HCT116 (cell line): ENCODE data around the gene TAAR8. TPM values are rescaled to one million over a fixed set of nuclear protein-coding genes. Genes with fewer than 3 reads are reported as not detected.

Experiments
- ATAC-seq: fragments of 200-7000 bp; cut with Tn5 transposase; 2 replicates; pipeline ENCODE4 v1.9.1; 2020; ENCODE audit warnings: mild to moderate bottlenecking, moderate library complexity
- BruUV-seq: library from RNA; stranded (reverse); fragments of 400-500 nt; replicated peaks from 2 replicates; lab custom pipeline; 2021; lab: Mats Ljungman, UMichigan
- CTCF ChIA-PET: fragments of 300-600 bp; sonication (Branson Sonifier 250); formaldehyde crosslinking; loops from one replicate; lab custom pipeline; 2021; ENCODE audit warnings: antibody characterized with exemption; lab: Charles Lee
- POLR2A ChIA-PET: fragments of 300-600, 350-600 bp; sonication (Branson Sonifier 250); formaldehyde crosslinking; loops from one replicate; lab custom pipeline; 2021; ENCODE audit warnings: antibody characterized with exemption; lab: Charles Lee
- RAD21 ChIA-PET, 2 experiments: fragments of 300-600 bp; sonication (Branson Sonifier 250); formaldehyde crosslinking; loops; one replicate each; lab custom pipeline; 2023; ENCODE audit warnings: low total read pairs in 2 of 2; ENCODE audit not compliant: uncharacterized antibody in 2 of 2, unreplicated experiment in 2 of 2, low non-redundant PET in 1 of 2; lab: Charles Lee
- DNase-seq: peaks from one replicate; pipeline ENCODE4 v3.0.0-alpha.2; 2010; ENCODE audit warnings: low read depth, low spot score
- H2AFZ ChIP-seq: fragments of 200-600 bp; shearing (Covaris generic), sonication (generic); 2 replicates; pipeline ENCODE4 v1.6.1; 2017; ENCODE audit warnings: low read depth, mixed run types, mixed read lengths, antibody characterized with exemption, low read length; ENCODE audit not compliant: poor library complexity, severe bottlenecking
- H3K27ac ChIP-seq: 2 replicates; pipeline ENCODE4 v1.5.1; 2012; ENCODE audit warnings: low read depth, low read length
- H3K27me3 ChIP-seq: fragments of 200-600 bp; sonication (generic); 2 replicates; pipeline ENCODE4 v1.6.1; 2016; ENCODE audit warnings: mixed run types, low read length, mixed read lengths; ENCODE audit not compliant: insufficient read depth
- H3K36me3 ChIP-seq, 2 experiments: fragments of 200-500 bp in 1 of 2; fragments of 200-600 bp in 1 of 2; sonication (Bioruptor generic) in 1 of 2; sonication (generic) in 1 of 2; 2 replicates each; pipeline versions ENCODE4 v1.5.1 to v1.6.1; 2014 to 2016; ENCODE audit warnings: low read length in 2 of 2, inconsistent platforms in 1 of 2, mixed read lengths in 1 of 2, mixed run types in 1 of 2; ENCODE audit not compliant: insufficient read depth in 2 of 2, control insufficient read depth in 1 of 2
- H3K4me1 ChIP-seq, 2 experiments: fragments of 200-600 bp in 1 of 2; sonication (generic) in 1 of 2; 2 replicates each; pipeline versions ENCODE4 v1.5.1 to v1.6.1; 2012 to 2017; ENCODE audit warnings: low read length in 2 of 2, inconsistent platforms in 1 of 2, mild to moderate bottlenecking in 1 of 2, mixed read lengths in 1 of 2, mixed run types in 1 of 2, moderate library complexity in 1 of 2; ENCODE audit not compliant: insufficient read depth in 2 of 2, control insufficient read depth in 1 of 2
- H3K4me2 ChIP-seq: fragments of 200-600 bp; sonication (generic); 2 replicates; pipeline ENCODE4 v1.6.1; 2017; ENCODE audit warnings: mixed run types, low read length, mixed read lengths
- H3K4me3 ChIP-seq, 2 experiments: fragments of 200-600 bp in 1 of 2; sonication (generic) in 1 of 2; replicated peaks in 1 of 2; 2 replicates each; pipeline ENCODE4 v1.5.1; 2011 to 2016; ENCODE audit warnings: low read length in 2 of 2, control low read depth in 1 of 2, low read depth in 1 of 2, mild to moderate bottlenecking in 1 of 2, mixed read lengths in 1 of 2, mixed run types in 1 of 2
- H3K79me2 ChIP-seq: fragments of 200-600 bp; sonication (generic); 2 replicates; pipeline ENCODE4 v1.6.1; 2017; ENCODE audit warnings: mild to moderate bottlenecking, mixed run types, low read length, moderate library complexity, mixed read lengths; ENCODE audit not compliant: insufficient read depth
- H3K9ac ChIP-seq: fragments of 200-600 bp; sonication (generic); 2 replicates; pipeline ENCODE4 v1.6.1; 2016; ENCODE audit warnings: low read length, mixed read lengths
- H3K9me2 ChIP-seq: fragments of 200-600 bp; sonication (generic), shearing (Covaris generic); 2 replicates; pipeline ENCODE4 v1.6.1; 2017; ENCODE audit warnings: mixed run types, mild to moderate bottlenecking, moderate library complexity; ENCODE audit not compliant: insufficient read depth
- H3K9me3 ChIP-seq, 2 experiments: fragments of 200-500 bp in 1 of 2; fragments of 200-600 bp in 1 of 2; sonication (Bioruptor generic) in 1 of 2; sonication (generic) in 1 of 2; 2 replicates each; pipeline ENCODE4 v1.6.1; 2014 to 2017; ENCODE audit warnings: low read length in 2 of 2, mixed read lengths in 2 of 2, inconsistent platforms in 1 of 2, low read depth in 1 of 2, mild to moderate bottlenecking in 1 of 2, mixed run types in 1 of 2, moderate library complexity in 1 of 2; ENCODE audit not compliant: control insufficient read depth in 1 of 2, insufficient read depth in 1 of 2
- H4K20me1 ChIP-seq: fragments of 200-600 bp; sonication (generic), shearing (Covaris generic); 2 replicates; pipeline ENCODE4 v1.6.1; 2017; ENCODE audit warnings: mixed run types, mild to moderate bottlenecking, moderate library complexity; ENCODE audit not compliant: insufficient read depth
- ATF3 ChIP-seq: IDR thresholded peaks from 2 replicates; pipeline ENCODE4 v1.6.1; 2012
- CBX3 ChIP-seq: IDR thresholded peaks from 2 replicates; pipeline ENCODE4 v1.6.1; 2012; ENCODE audit warnings: low read depth
- CEBPB ChIP-seq: IDR thresholded peaks from 2 replicates; pipeline ENCODE4 v1.6.1; 2012; ENCODE audit warnings: low read depth
- EGR1 ChIP-seq: IDR thresholded peaks from 2 replicates; pipeline ENCODE4 v1.6.1; 2012; ENCODE audit warnings: low read depth
- ELF1 ChIP-seq: IDR thresholded peaks from 2 replicates; pipeline ENCODE4 v1.6.1; 2012; ENCODE audit warnings: low read depth, borderline replicate concordance
- EZH2 ChIP-seq: fragments of 200-600 bp; sonication (generic); IDR thresholded peaks from 2 replicates; pipeline ENCODE4 v1.6.1; 2017; ENCODE audit warnings: antibody characterized with exemption, mixed run types
- EZH2phosphoT487 ChIP-seq: fragments of 200-600 bp; IDR thresholded peaks from 2 replicates; pipeline ENCODE4 v1.6.1; 2018; ENCODE audit warnings: antibody characterized with exemption, borderline replicate concordance
- JUND ChIP-seq: IDR thresholded peaks from 2 replicates; pipeline ENCODE4 v1.6.1; 2012
- POLR2A ChIP-seq: IDR thresholded peaks from 2 replicates; pipeline ENCODE4 v1.7.0; 2011; ENCODE audit warnings: borderline replicate concordance; ENCODE audit not compliant: insufficient read depth, insufficient read length; ENCODE audit errors: extremely low read depth
- POLR2AphosphoS5 ChIP-seq: IDR thresholded peaks from 2 replicates; pipeline ENCODE4 v1.6.1; 2011; ENCODE audit warnings: mild to moderate bottlenecking, low read depth, low read length, moderate library complexity
- SP1 ChIP-seq: IDR thresholded peaks from 2 replicates; pipeline ENCODE4 v1.6.1; 2012; ENCODE audit warnings: low read depth
- SRF ChIP-seq: IDR thresholded peaks from 2 replicates; pipeline ENCODE4 v1.6.1; 2012; ENCODE audit warnings: low read depth
- YY1 ChIP-seq: IDR thresholded peaks from 2 replicates; pipeline ENCODE4 v1.6.1; 2011; ENCODE audit warnings: low read length, low read depth, moderate library complexity, mild to moderate bottlenecking; ENCODE audit not compliant: insufficient replicate concordance; ENCODE audit errors: extremely low read depth
- ZBTB33 ChIP-seq: IDR thresholded peaks from 2 replicates; pipeline ENCODE4 v1.6.1; 2011; ENCODE audit warnings: mild to moderate bottlenecking, low read length, moderate library complexity; ENCODE audit not compliant: insufficient replicate concordance; ENCODE audit errors: extremely low read depth
- ZFX ChIP-seq: fragments of 450-650 bp; IDR thresholded peaks from 2 replicates; pipeline ENCODE4 v1.6.1; 2017
- intact Hi-C: fragments of 100-400 bp; cut with micrococcal nuclease; formaldehyde crosslinking; loops from 2 replicates; pipeline ENCODE4 v1.10.0; 2022
- total RNA-seq: library from RNA; stranded (reverse); gene quantifications from one replicate; pipeline ENCODE4 v1.2.1, GENCODE V29; 2021; ENCODE audit not compliant: unreplicated experiment
- TF ChIP-seq, protein P1 (sequence below), 3 experiments: fragments of 200-600 bp in 1 of 3; sonication (generic) in 1 of 3; IDR thresholded peaks in 2 of 3; conservative IDR thresholded peaks in 1 of 3; 2 replicates each; pipeline ENCODE4 v1.5.1; 2012 to 2017; ENCODE audit warnings: low read depth in 2 of 3, low read length in 2 of 3, antibody characterized with exemption in 1 of 3, borderline replicate concordance in 1 of 3, control low read depth in 1 of 3, mild to moderate bottlenecking in 1 of 3, mixed read lengths in 1 of 3, mixed run types in 1 of 3, moderate library complexity in 1 of 3; ENCODE audit not compliant: insufficient read depth in 1 of 3

TAAR8 gene
- total RNA-seq, 1 experiment from 2014 or later = not detected

DNA sequence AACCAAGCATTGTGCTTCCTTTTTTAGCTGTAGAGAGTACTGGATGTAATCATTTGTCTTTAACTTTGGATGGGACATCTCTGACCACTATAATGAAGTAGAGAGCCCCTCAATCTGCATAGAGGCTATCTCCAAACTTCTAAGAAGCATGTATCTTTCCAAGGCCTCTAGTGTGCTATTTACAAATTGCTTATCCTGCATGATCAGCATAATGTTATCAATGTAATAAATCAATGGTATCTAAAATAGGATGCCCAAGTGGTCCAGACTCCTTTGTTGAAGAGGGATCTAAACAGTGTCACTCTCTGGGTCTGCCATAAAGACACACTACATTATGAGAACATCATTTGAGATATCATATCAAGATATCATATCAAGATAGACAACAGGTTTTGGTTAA is 7.6 kb upstream of the TAAR8 start:
- TF ChIP-seq CBX3 = no peak
- no peak for TF ChIP-seq EZH2phosphoT487
- TF ChIP-seq POLR2A = no peak
- H3K9ac ChIP-seq = no peak overlapping the region
- no peaks in the 10 kb centered on the region for H3K36me3 ChIP-seq
- no TSS peak for BruUV-seq
- CTCF ChIA-PET = no interaction called here
- RAD21 ChIA-PET = no interaction called here
- H3K4me3 ChIP-seq = no peak overlapping the region
- intact Hi-C loops = no loop called here
- POLR2A ChIA-PET = no interaction called here
- H3K4me1 ChIP-seq = no peaks in the 10 kb centered on the region
- no peak overlapping the region for H2AFZ ChIP-seq
- H3K27ac ChIP-seq = no peak overlapping the region
- no peak overlapping the region for H3K4me2 ChIP-seq
- DNase-seq (no peak), ATAC-seq (no peak)
- no peaks in the 10 kb centered on the region for H4K20me1 ChIP-seq
- no peaks in the 10 kb centered on the region for H3K9me3 ChIP-seq
- H3K27me3 ChIP-seq = no peaks in the 10 kb centered on the region
- no peaks in the 10 kb centered on the region for H3K9me2 ChIP-seq
- H3K79me2 ChIP-seq = no peaks in the 10 kb centered on the region

GRCh38 chr6:132548746-132549463 is 3.6 kb upstream of the TAAR8 start:
- ChIA-PET RAD21 (no interaction called here), POLR2A (no interaction called here), CTCF (no interaction called here)
- H3K27ac ChIP-seq = no peak overlapping the region
- no peak overlapping the region for H3K4me2 ChIP-seq
- no peaks in the 10 kb centered on the region for H4K20me1 ChIP-seq
- H3K27me3 ChIP-seq = no peaks in the 10 kb centered on the region
- BruUV-seq = no TSS peak
- H3K9me2 ChIP-seq = no peaks in the 10 kb centered on the region
- no peak overlapping the region for H3K9ac ChIP-seq
- TF ChIP-seq EGR1 (no peak), EZH2 (no peak), POLR2AphosphoS5 (no peak), CEBPB (no peak), ELF1 (no peak), CBX3 (no peak), SRF (no peak), ZFX (no peak), SP1 (no peak), ZBTB33 (no peak), JUND (no peak), YY1 (no peak), ATF3 (no peak)
- TF ChIP-seq, protein P1, sequence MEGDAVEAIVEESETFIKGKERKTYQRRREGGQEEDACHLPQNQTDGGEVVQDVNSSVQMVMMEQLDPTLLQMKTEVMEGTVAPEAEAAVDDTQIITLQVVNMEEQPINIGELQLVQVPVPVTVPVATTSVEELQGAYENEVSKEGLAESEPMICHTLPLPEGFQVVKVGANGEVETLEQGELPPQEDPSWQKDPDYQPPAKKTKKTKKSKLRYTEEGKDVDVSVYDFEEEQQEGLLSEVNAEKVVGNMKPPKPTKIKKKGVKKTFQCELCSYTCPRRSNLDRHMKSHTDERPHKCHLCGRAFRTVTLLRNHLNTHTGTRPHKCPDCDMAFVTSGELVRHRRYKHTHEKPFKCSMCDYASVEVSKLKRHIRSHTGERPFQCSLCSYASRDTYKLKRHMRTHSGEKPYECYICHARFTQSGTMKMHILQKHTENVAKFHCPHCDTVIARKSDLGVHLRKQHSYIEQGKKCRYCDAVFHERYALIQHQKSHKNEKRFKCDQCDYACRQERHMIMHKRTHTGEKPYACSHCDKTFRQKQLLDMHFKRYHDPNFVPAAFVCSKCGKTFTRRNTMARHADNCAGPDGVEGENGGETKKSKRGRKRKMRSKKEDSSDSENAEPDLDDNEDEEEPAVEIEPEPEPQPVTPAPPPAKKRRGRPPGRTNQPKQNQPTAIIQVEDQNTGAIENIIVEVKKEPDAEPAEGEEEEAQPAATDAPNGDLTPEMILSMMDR (IDR thresholded peaks at IDR 0.05 in 2 of 3, conservative IDR thresholded peaks at IDR 0.05 in 1 of 3; ENCODE audit: borderline replicate concordance in 1 of 3, insufficient read depth in 1 of 3, low read depth in 2 of 3, low read length in 2 of 3) = no peak
- DNase-seq = no peak
- no peak overlapping the region for H3K4me3 ChIP-seq
- H3K4me1 ChIP-seq = no peaks in the 10 kb centered on the region
- H2AFZ ChIP-seq = no peak overlapping the region
- H3K36me3 ChIP-seq = no peaks in the 10 kb centered on the region
- ATAC-seq = no peak
- H3K9me3 ChIP-seq = no peaks in the 10 kb centered on the region
- intact Hi-C loops = no loop called here
- no peaks in the 10 kb centered on the region for H3K79me2 ChIP-seq
